HG03064 (cell line): ENCODE results near the gene AS3MT.
A peak's percentile ranks its signal among the peaks of the same experiment; 100 is the strongest.
"Not testable (repeated sequence)": the region's sequence is repeated elsewhere in the genome, so short reads cannot be mapped to it uniquely, and the experiment has no call there.

Source experiments
- ATAC-seq: cut with Tn5 transposase; IDR thresholded peaks from one replicate; pipeline ENCODE4 v1.9.1; 2021; ENCODE audit warnings: low read depth; ENCODE audit not compliant: unreplicated experiment

Gene AS3MT

DNA sequence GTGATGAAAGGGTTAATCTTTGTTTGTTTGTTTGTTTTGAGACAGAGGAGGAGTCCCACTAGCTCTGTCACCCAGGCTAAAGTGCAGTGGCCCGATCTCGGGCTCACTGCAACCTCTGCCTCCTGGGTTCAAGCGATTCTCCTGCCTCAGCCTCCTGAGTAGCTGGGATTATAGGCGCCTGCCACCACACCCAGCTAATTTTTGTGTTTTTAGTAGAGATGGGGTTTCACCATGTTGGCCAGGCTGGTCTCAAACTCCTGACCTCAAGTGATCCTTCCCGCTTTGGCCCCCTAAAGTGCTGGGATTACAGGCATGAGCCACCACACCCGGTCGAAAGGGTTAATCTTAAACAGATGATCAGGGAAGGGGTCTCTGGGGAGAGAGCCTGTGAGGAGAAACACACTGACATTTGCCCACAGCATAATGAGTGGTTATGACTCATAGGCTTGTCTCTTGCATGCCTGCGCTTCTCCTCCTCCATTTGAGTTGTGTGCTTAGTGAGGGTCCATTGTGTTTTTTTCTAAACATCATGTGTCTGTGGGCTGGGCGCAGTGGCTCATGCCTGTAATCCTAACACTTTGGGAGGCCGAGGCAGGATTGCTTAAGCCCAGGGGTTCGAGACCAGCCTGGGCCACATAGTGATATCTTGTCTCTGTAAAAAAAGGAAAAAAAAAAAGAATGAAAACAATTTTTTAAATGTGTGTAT lies 13.4 kb upstream of the AS3MT start:
- ATAC-seq, result not testable (repeated sequence)

- no peak for ATAC-seq
Measured at GRCh38 chr10:102856758-102857424, 12.4 kb upstream of the AS3MT start.

- no peak for ATAC-seq
Measured at GRCh38 chr10:102859911-102860310, 9.4 kb upstream of the AS3MT start.

DNA sequence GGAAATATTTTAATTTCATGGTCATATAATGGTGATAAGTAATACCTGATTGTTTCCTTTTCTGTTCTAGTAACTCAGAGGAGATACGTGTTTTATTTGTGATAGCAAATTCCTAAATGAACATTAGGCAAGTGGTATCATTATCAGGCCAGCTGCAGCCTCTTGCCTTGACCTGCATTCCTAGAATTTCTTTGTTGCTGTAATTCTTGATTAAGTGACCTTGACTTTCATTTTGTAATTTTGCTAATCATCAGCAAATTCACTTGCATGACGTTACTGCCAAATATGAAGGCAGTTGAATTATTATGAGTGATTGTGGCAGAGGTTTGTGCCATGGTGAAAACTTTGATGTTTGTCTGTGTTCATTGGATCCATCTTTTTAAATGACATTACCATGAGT lies 5.6 kb upstream of the AS3MT start:
- ATAC-seq, result no peak

DNA sequence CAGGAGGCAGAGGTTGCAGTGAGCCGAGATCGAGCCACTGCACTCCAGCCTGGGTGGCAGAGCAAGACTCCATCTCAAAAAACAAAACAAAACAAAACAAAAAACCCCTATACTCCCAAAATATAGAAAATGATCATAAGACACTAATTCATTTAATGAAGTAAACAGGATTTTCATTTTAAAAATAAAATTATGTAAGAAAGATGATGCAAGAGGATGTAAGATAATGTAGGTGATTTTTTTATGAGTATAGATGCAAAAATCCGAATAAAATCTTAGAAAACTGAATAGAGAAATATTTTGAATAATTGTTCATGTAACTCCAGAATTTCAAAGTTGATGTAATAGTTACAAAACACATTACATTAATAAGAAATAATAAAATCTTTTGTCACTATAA lies 3.6 kb upstream of the AS3MT start:
- no peak for ATAC-seq

- ATAC-seq, result no peak
Measured at GRCh38 chr10:102868911-102869257, 386 bp upstream of the AS3MT start.

DNA sequence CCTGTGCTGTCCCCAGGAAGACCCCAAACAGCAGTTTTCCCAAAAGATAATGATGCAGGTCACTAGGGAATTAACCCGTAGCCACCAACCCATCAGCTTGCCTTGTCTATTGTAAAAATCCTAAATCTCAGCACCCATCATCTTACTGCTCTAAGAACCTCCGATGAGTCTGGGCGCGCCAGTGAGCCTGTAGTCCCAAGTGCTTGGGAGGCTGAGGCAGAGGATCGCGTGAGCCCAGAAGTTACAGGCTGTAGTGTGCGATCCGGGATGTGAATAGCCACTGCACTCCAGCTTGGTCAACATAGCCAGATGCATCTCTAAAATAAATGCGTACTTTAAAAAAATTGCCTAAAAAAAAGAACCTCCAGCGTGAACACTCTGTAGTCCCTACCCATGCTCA lies 951 bp downstream of the AS3MT start:
- ATAC-seq, result no peak

DNA sequence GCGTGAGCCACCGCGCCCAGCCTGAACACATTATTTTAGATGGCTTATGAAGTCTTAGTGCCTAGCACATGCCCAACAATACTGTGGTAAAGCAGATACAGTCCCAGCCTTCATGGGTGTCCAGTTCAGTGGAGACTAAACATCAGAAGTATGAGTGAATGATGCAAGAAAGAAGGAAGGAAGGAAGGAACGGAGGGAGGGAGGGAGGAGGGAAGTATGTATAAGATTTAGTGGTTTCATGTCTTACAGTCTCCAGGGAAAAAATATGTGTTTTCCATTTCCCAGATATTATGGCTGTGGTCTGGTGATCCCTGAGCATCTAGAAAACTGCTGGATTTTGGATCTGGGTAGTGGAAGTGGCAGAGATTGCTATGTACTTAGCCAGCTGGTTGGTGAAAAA lies 2.9 kb downstream of the AS3MT start:
- no peak for ATAC-seq

GRCh38 chr10:102876747-102877153 lies 7.5 kb downstream of the AS3MT start:
- ATAC-seq, result no peak

DNA sequence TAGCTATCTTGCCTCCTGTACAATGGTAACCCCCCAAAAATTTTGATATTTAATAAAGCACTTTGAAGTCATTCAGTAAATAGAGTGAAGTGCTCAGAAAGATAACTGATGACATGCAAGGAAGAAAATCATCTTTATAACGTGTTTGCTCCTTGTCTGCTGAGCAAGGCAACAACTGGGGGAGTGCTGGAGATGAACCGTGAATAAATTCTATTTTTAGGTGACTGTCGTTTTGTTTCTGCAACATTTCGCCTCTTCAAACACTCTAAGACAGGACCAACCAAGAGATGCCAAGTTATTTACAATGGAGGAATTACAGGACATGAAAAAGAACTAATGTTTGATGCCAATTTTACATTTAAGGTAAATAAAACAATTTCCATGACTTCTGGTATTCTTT lies 9.4 kb downstream of the AS3MT start:
- ATAC-seq, result no peak

DNA sequence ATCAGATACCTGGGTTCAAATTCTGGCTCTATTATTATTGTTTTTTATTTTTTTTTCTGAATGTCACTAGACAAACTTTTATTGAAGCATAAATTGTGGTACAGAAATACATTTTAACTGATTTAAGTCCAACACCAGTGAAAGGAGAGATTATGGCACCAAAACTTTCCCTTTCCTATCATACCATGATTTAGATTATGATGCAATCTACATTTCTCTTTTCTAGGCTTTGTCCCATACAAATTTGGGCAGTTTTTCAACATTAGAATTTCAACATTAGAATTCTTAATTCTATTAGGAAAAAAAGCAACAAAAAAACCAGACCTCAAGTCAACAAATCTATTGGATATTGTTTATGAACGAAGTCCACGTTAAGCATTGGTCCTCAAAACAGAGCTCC lies 11.0 kb downstream of the AS3MT start:
- ATAC-seq, result no peak

DNA sequence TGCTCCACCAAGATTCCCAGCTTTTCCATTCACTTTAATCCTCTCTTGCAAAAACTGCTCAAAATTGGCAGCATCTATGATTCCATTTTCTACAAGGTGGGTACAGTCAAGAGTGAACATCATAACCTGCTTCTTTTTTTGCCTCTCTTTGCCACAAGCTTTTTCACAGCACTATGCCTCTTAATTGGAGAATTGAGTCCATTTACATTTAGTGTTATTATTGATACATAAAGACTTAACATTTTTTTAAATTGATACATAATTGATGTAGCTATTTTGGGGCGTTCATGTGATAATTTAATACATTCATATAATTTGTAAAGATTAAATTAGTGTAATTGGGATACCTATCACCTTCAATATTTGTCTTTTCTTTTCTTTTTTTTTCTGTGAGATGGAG lies 18.8 kb downstream of the AS3MT start:
- no peak for ATAC-seq

DNA sequence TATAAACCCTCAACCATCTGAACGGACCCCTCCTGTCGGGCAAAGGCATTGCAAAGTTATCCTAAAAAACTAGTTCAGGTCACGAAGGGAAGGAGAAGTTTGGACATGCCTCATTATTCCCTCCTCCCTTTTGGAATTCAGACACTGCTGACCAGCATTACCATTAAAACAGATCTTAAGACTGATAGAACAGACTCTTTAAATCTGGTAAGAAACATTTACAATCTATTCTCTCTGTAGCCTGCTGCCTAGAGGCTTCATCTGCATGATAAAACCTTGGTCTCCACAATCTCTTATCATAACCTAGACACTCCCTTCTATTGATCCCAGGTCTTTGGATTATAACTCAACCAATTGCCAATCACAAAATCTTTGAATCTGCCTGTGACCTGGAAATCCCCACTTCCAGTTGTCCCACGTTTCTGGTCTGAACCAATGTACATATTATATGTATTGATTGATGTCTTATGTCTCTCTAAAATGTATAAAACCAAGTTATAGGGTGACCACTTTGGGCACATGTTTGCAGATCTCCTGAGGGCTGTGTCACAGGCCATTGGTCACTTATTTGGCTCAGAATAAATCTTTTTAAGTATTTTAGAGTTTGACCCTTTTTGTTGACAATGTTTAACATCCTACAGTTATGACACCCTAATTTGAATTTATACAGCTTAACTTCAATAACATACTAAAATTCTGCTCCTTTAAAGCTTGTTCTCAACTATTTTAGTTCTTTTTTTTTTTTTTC lies 25.4 kb downstream of the AS3MT start:
- ATAC-seq, result no peak

DNA sequence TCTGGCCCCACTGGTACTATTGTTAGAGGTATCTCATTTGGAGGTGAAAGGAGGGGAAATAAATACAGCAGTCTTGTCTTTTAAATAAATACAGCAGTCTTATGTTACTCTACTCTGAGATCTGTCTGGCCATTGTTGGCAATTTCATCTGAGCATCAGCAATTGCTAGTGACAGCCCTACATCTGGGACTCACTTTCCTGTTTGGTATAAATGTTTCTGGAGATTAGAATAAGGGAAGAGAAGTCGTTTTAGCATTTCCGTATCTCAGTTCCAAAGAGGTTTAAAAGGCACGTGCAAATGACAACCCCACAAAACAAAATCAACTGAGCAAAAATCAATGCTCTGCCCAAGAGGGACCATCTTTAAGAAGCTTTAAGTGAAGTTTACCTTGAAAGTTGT lies 30.7 kb downstream of the AS3MT start:
- ATAC-seq, result no peak

DNA sequence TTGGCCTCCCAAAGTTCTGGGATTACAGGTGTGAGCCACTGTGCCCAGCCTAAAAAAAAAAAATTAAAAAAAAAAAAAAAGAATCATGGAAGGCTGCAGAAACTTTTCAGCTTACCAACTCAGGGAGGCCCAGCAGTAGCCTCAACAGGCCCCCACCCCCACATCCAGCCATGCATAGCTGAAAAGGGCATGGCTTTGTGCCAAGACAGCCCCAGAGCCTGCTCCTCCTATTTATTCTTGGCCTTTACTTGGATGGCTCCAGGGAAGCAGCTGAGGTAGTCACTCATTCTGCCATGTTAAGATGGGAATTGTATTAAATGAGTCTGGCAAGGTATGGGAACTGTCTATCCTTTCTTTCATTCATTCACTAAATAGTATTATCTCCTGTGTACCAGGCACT lies 35.1 kb downstream of the AS3MT start:
- no peak for ATAC-seq

DNA sequence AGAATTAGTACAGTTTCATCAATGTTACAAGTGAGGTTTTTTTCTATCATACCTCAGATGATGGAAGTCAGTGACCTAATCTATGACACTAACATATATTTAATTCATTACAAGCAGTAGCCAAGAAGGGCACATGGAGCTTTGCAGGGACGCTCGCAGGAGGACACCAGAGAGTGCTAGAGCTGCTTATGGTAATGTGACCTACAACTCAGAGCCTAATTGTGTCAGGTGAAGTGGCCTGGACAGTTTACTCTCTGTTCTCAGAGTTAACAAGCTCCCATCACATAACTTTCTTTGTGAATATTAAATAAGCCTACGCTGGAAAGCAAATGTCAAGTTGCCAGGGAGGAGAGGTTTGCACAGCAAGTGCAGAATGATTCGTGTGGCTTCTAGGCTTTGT lies 37.2 kb downstream of the AS3MT start:
- no peak for ATAC-seq

GRCh38 chr10:102914781-102915180 lies 45.5 kb downstream of the AS3MT start:
- no peak for ATAC-seq

GRCh38 chr10:102916173-102916572 lies 46.9 kb downstream of the AS3MT start:
- ATAC-seq, result no peak

- peak; percentile 36 for ATAC-seq
Measured at GRCh38 chr10:102917314-102917961, 48.2 kb downstream of the AS3MT start.

- ATAC-seq, result peak; percentile 87
Measured at GRCh38 chr10:102917962-102918816, 48.9 kb downstream of the AS3MT start, which contains the start of gene CNNM2. TSS of gene CNNM2 (plus strand) at chr10:102918294. CDS start at chr10:102918481, 187 bp downstream.
